GM12878 (cell line): Measurements from ENCODE around the gene AP3B1. TPM values are rescaled to one million over a fixed set of nuclear protein-coding genes. Genes with fewer than 3 reads are reported as not detected.

Experiments used
- ASH2L ChIP-seq: fragments of 300-600, 200-600 bp; sonication (generic); IDR thresholded peaks from 2 replicates; pipeline ENCODE4 v1.6.1; 2017; ENCODE audit warnings: low read depth, mild to moderate bottlenecking, borderline replicate concordance
- EZH2 ChIP-seq: IDR thresholded peaks from 2 replicates; pipeline ENCODE4 v1.6.1; 2012; ENCODE audit warnings: low read depth, mild to moderate bottlenecking, control low read depth, inconsistent platforms, low read length, borderline replicate concordance; ENCODE audit not compliant: control insufficient read depth
- FOS ChIP-seq: IDR thresholded peaks from 3 replicates; pipeline ENCODE4 v1.6.1; 2011; ENCODE audit warnings: borderline replicate concordance; ENCODE audit not compliant: insufficient read length; ENCODE audit errors: extremely low read depth
- GABPA ChIP-seq: IDR thresholded peaks from 2 replicates; pipeline ENCODE4 v1.6.1; 2014; ENCODE audit warnings: antibody characterized with exemption, low read depth, mild to moderate bottlenecking, inconsistent platforms
- IRF4 ChIP-seq: IDR thresholded peaks from 2 replicates; pipeline ENCODE4 v1.6.1; 2011; ENCODE audit warnings: low read depth, low read length
- KLF5 ChIP-seq: fragments of 450-650 bp; IDR thresholded peaks from 2 replicates; pipeline ENCODE4 v1.6.1; 2014; ENCODE audit warnings: mild to moderate bottlenecking; ENCODE audit not compliant: partially characterized antibody
- MEF2A ChIP-seq: IDR thresholded peaks from 2 replicates; pipeline ENCODE4 v1.6.1; 2011; ENCODE audit warnings: low read depth, mild to moderate bottlenecking, low read length, moderate library complexity; ENCODE audit not compliant: insufficient read depth
- NFIC ChIP-seq: IDR thresholded peaks from 2 replicates; pipeline ENCODE4 v1.6.1; 2012; ENCODE audit warnings: low read depth, mild to moderate bottlenecking, inconsistent platforms, low read length, moderate library complexity
- NFXL1 ChIP-seq: fragments of 450-650 bp; IDR thresholded peaks from 2 replicates; pipeline ENCODE4 v1.6.1; 2017; ENCODE audit warnings: antibody characterized with exemption, mild to moderate bottlenecking, borderline replicate concordance
- STAT3 ChIP-seq: IDR thresholded peaks from 2 replicates; pipeline ENCODE4 v1.6.1; 2011; ENCODE audit warnings: low read depth, low read length, improper control_type of control experiment
- ZBTB33 ChIP-seq: fragments of 450-650 bp; IDR thresholded peaks from 2 replicates; pipeline ENCODE4 v1.6.1; 2017; ENCODE audit warnings: mild to moderate bottlenecking
- ZNF207 ChIP-seq: fragments of 450-650 bp; IDR thresholded peaks from 2 replicates; pipeline ENCODE4 v1.6.1; 2014; ENCODE audit warnings: antibody characterized with exemption, mild to moderate bottlenecking, borderline replicate concordance
- ZNF622 ChIP-seq: fragments of 450-650 bp; IDR thresholded peaks from 2 replicates; pipeline ENCODE4 v1.6.1; 2017; ENCODE audit warnings: mild to moderate bottlenecking, inconsistent platforms
- polyA plus RNA-seq, 11 experiments: library from polyadenylated mRNA; depleted of rRNA in 4 of 11; unstranded in 6 of 11; stranded (reverse) in 5 of 11; fragments of >200 nt; fragmentation: Nextera tagmentation in 4 of 11; fragmentation: Illumina TruSeq in 1 of 11; extraction: Ambion mirVana in 4 of 11; extraction: Trizol in 1 of 11; gene quantifications; 1 replicate in 1 of 11; 2 replicates in 10 of 11; pipeline versions ENCODE4 v1.2.1 to v1.2.3, GENCODE V29; 2011 to 2016; ENCODE audit warnings: inconsistent platforms in 2 of 11, missing spikeins in 2 of 11, low read depth in 1 of 11
- total RNA-seq, 4 experiments: library from RNA; depleted of rRNA in 3 of 4; stranded (reverse); fragments of >200 nt in 3 of 4; fragmentation: Illumina TruSeq in 1 of 4; extraction: Trizol in 1 of 4; gene quantifications; 2 replicates each; pipeline versions ENCODE4 v1.2.1 to v1.2.3, GENCODE V29; 2013 to 2021
- TF ChIP-seq, protein P1 (sequence below): fragments of 450-650 bp; IDR thresholded peaks from 2 replicates; pipeline ENCODE4 v1.6.1; 2018; ENCODE audit warnings: mild to moderate bottlenecking, low read depth, moderate library complexity; ENCODE audit not compliant: partially characterized antibody
- TF ChIP-seq, protein P2 (sequence below): fragments of 450-650 bp; IDR thresholded peaks from 2 replicates; pipeline ENCODE4 v1.6.1; 2016; ENCODE audit warnings: mild to moderate bottlenecking
- TF ChIP-seq, protein P3 (sequence below): IDR thresholded peaks from 2 replicates; pipeline ENCODE4 v1.6.1; 2012; ENCODE audit warnings: mild to moderate bottlenecking, low read depth, low read length
- TF ChIP-seq, protein P4 (sequence below): fragments of 450-650 bp; IDR thresholded peaks from 2 replicates; pipeline ENCODE4 v1.6.1; 2017; ENCODE audit warnings: antibody characterized with exemption, mild to moderate bottlenecking, moderate library complexity

Gene AP3B1
- total and polyA plus RNA-seq, 10 of the 15 experiments (the other 5 are each of a cell fraction or from before 2014, with no cell fraction given): 30.9 to 70.8 (median 46.0) TPM

- TF ChIP-seq ZBTB33 (no peak), STAT3 (no peak), GABPA (no peak), NFIC (peak; percentile 87; the same call in 1 of the 2 replicates), NFXL1 (no peak), ZNF207 (no peak), MEF2A (peak; percentile 95), KLF5 (no peak), EZH2 (no peak), IRF4 (peak; percentile 96), FOS (no peak), ZNF622 (no peak), ASH2L (no peak)
- TF ChIP-seq, protein P1, sequence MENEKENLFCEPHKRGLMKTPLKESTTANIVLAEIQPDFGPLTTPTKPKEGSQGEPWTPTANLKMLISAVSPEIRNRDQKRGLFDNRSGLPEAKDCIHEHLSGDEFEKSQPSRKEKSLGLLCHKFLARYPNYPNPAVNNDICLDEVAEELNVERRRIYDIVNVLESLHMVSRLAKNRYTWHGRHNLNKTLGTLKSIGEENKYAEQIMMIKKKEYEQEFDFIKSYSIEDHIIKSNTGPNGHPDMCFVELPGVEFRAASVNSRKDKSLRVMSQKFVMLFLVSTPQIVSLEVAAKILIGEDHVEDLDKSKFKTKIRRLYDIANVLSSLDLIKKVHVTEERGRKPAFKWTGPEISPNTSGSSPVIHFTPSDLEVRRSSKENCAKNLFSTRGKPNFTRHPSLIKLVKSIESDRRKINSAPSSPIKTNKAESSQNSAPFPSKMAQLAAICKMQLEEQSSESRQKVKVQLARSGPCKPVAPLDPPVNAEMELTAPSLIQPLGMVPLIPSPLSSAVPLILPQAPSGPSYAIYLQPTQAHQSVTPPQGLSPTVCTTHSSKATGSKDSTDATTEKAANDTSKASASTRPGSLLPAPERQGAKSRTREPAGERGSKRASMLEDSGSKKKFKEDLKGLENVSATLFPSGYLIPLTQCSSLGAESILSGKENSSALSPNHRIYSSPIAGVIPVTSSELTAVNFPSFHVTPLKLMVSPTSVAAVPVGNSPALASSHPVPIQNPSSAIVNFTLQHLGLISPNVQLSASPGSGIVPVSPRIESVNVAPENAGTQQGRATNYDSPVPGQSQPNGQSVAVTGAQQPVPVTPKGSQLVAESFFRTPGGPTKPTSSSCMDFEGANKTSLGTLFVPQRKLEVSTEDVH: no peak
- TF ChIP-seq, protein P2, sequence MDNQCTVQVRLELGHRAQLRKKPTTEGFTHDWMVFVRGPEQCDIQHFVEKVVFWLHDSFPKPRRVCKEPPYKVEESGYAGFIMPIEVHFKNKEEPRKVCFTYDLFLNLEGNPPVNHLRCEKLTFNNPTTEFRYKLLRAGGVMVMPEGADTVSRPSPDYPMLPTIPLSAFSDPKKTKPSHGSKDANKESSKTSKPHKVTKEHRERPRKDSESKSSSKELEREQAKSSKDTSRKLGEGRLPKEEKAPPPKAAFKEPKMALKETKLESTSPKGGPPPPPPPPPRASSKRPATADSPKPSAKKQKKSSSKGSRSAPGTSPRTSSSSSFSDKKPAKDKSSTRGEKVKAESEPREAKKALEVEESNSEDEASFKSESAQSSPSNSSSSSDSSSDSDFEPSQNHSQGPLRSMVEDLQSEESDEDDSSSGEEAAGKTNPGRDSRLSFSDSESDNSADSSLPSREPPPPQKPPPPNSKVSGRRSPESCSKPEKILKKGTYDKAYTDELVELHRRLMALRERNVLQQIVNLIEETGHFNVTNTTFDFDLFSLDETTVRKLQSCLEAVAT: peak; percentile 67; the same call in 1 of the 2 replicates
- TF ChIP-seq, protein P3, sequence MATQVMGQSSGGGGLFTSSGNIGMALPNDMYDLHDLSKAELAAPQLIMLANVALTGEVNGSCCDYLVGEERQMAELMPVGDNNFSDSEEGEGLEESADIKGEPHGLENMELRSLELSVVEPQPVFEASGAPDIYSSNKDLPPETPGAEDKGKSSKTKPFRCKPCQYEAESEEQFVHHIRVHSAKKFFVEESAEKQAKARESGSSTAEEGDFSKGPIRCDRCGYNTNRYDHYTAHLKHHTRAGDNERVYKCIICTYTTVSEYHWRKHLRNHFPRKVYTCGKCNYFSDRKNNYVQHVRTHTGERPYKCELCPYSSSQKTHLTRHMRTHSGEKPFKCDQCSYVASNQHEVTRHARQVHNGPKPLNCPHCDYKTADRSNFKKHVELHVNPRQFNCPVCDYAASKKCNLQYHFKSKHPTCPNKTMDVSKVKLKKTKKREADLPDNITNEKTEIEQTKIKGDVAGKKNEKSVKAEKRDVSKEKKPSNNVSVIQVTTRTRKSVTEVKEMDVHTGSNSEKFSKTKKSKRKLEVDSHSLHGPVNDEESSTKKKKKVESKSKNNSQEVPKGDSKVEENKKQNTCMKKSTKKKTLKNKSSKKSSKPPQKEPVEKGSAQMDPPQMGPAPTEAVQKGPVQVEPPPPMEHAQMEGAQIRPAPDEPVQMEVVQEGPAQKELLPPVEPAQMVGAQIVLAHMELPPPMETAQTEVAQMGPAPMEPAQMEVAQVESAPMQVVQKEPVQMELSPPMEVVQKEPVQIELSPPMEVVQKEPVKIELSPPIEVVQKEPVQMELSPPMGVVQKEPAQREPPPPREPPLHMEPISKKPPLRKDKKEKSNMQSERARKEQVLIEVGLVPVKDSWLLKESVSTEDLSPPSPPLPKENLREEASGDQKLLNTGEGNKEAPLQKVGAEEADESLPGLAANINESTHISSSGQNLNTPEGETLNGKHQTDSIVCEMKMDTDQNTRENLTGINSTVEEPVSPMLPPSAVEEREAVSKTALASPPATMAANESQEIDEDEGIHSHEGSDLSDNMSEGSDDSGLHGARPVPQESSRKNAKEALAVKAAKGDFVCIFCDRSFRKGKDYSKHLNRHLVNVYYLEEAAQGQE: no peak
- TF ChIP-seq, protein P4, sequence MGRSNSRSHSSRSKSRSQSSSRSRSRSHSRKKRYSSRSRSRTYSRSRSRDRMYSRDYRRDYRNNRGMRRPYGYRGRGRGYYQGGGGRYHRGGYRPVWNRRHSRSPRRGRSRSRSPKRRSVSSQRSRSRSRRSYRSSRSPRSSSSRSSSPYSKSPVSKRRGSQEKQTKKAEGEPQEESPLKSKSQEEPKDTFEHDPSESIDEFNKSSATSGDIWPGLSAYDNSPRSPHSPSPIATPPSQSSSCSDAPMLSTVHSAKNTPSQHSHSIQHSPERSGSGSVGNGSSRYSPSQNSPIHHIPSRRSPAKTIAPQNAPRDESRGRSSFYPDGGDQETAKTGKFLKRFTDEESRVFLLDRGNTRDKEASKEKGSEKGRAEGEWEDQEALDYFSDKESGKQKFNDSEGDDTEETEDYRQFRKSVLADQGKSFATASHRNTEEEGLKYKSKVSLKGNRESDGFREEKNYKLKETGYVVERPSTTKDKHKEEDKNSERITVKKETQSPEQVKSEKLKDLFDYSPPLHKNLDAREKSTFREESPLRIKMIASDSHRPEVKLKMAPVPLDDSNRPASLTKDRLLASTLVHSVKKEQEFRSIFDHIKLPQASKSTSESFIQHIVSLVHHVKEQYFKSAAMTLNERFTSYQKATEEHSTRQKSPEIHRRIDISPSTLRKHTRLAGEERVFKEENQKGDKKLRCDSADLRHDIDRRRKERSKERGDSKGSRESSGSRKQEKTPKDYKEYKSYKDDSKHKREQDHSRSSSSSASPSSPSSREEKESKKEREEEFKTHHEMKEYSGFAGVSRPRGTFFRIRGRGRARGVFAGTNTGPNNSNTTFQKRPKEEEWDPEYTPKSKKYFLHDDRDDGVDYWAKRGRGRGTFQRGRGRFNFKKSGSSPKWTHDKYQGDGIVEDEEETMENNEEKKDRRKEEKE: no peak
Measured at GRCh38 chr5:78221964-78222451, 72.5 kb downstream of the AP3B1 start (continued).
